Measurements from ENCODE around the gene BCAS1.

Gene BCAS1

GRCh38 chr20:53964067-53964466 lies 106.3 kb downstream of the BCAS1 start:
- Histone ChIP-seq H3K36me3 (replicated peaks; ENCODE audit: low read depth, low read length) (no peaks in the 10 kb centered on the region), H3K4me2 (ENCODE audit: low read length) (no peak overlapping the region), H2AFZ (ENCODE audit: low read depth, low read length) (no peak overlapping the region), H3K4me1 (ENCODE audit: low read length) (no peaks in the 10 kb centered on the region), H3K27me3 (ENCODE audit: low read depth, low read length) (peaks cover 10% of the 10 kb centered on the region; the same call in 1 of the 2 replicates), H4K20me1 (ENCODE audit: insufficient read depth, low read length) (no peaks in the 10 kb centered on the region), H3K79me2 (ENCODE audit: low read length) (no peaks in the 10 kb centered on the region), H3K27ac (ENCODE audit: low read length) (no peak overlapping the region), H3K9me3 (ENCODE audit: insufficient read depth, low read length) (no peaks in the 10 kb centered on the region), H3K9ac (ENCODE audit: low read length) (no peak overlapping the region), H3K4me3 (ENCODE audit: low read length) (no peak overlapping the region)
- TF ChIP-seq CTCF (IDR thresholded peaks at IDR 0.05; ENCODE audit: low read depth, low read length) (no peak), EZH2phosphoT487 (IDR thresholded peaks at IDR 0.05; ENCODE audit: low read depth) (no peak)

DNA sequence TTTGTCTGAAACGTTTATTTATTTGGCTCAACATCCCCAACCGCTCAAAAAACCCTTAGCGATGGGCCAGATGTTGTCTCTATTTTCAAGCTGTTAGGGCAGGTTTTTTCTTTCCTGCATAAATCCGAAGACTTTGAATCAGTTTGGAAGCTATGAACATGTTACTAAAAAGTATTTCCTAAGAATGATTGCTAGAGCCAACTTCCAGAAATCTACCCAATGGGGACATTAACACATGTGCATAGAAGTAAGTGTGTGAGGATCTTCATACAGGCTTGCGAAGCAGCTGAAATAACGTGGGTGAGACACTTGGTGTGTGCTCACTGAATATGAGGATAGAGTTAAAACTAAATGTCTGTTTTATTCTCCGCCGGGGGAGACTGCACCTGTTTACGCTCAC lies 106.8 kb downstream of the BCAS1 start:
- H3K4me1 ChIP-seq (ENCODE audit: low read length) = no peaks in the 10 kb centered on the region
- no peaks in the 10 kb centered on the region for H4K20me1 ChIP-seq (ENCODE audit: insufficient read depth, low read length)
- H3K4me3 ChIP-seq (ENCODE audit: low read length) = no peak overlapping the region
- TF ChIP-seq CTCF (IDR thresholded peaks at IDR 0.05; ENCODE audit: low read depth, low read length) (no peak), EZH2phosphoT487 (IDR thresholded peaks at IDR 0.05; ENCODE audit: low read depth) (no peak)
- H3K9ac ChIP-seq (ENCODE audit: low read length) = no peak overlapping the region
- no peak overlapping the region for H3K4me2 ChIP-seq (ENCODE audit: low read length)
- H3K9me3 ChIP-seq (ENCODE audit: insufficient read depth, low read length) = no peaks in the 10 kb centered on the region
- H2AFZ ChIP-seq (ENCODE audit: low read depth, low read length) = no peak overlapping the region
- no peaks in the 10 kb centered on the region for H3K79me2 ChIP-seq (ENCODE audit: low read length)
- no peaks in the 10 kb centered on the region for H3K36me3 ChIP-seq (replicated peaks; ENCODE audit: low read depth, low read length)
- H3K27ac ChIP-seq (ENCODE audit: low read length) = no peak overlapping the region
- peaks cover 10% of the 10 kb centered on the region; the same call in 1 of the 2 replicates for H3K27me3 ChIP-seq (ENCODE audit: low read depth, low read length)

DNA sequence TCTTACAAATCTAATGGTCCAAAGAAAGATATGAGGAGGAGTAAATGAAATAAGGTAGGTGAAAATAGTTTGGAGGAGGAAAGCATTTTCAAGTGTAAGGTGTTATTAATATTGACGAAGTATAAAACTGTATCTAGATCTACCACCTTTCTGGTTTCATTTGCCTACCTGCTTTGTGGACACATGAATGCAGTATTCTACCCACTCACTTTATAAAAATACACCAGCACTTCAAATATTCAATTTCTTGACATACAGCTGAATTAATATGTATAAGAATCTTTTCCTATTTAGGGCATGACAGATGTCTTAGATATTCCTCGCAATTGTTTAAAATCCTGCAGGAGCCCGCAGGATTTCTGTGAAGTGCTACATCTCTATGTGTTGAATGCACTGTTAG lies 108.0 kb downstream of the BCAS1 start:
- no peak overlapping the region for H3K9ac ChIP-seq (ENCODE audit: low read length)
- H4K20me1 ChIP-seq (ENCODE audit: insufficient read depth, low read length) = no peaks in the 10 kb centered on the region
- H3K4me1 ChIP-seq (ENCODE audit: low read length) = no peaks in the 10 kb centered on the region
- no peak for TF ChIP-seq CTCF (IDR thresholded peaks at IDR 0.05; ENCODE audit: low read depth, low read length)
- TF ChIP-seq EZH2phosphoT487 (IDR thresholded peaks at IDR 0.05; ENCODE audit: low read depth) = no peak
- no peak overlapping the region for H3K27ac ChIP-seq (ENCODE audit: low read length)
- H3K27me3 ChIP-seq (ENCODE audit: low read depth, low read length) = peaks cover 10% of the 10 kb centered on the region; the same call in 1 of the 2 replicates
- no peaks in the 10 kb centered on the region for H3K79me2 ChIP-seq (ENCODE audit: low read length)
- no peak overlapping the region for H2AFZ ChIP-seq (ENCODE audit: low read depth, low read length)
- no peak overlapping the region for H3K4me2 ChIP-seq (ENCODE audit: low read length)
- H3K9me3 ChIP-seq (ENCODE audit: insufficient read depth, low read length) = no peaks in the 10 kb centered on the region
- no peak overlapping the region for H3K4me3 ChIP-seq (ENCODE audit: low read length)
- no peaks in the 10 kb centered on the region for H3K36me3 ChIP-seq (replicated peaks; ENCODE audit: low read depth, low read length)

GRCh38 chr20:53961527-53961926 lies 108.9 kb downstream of the BCAS1 start:
- TF ChIP-seq CTCF (IDR thresholded peaks at IDR 0.05; ENCODE audit: low read depth, low read length) (no peak), EZH2phosphoT487 (IDR thresholded peaks at IDR 0.05; ENCODE audit: low read depth) (no peak)
- Histone ChIP-seq H3K27ac (ENCODE audit: low read length) (no peak overlapping the region), H3K9me3 (ENCODE audit: insufficient read depth, low read length) (no peaks in the 10 kb centered on the region), H3K79me2 (ENCODE audit: low read length) (no peaks in the 10 kb centered on the region), H3K9ac (ENCODE audit: low read length) (no peak overlapping the region), H3K4me1 (ENCODE audit: low read length) (no peaks in the 10 kb centered on the region), H2AFZ (ENCODE audit: low read depth, low read length) (no peak overlapping the region), H3K4me3 (ENCODE audit: low read length) (no peak overlapping the region), H3K36me3 (replicated peaks; ENCODE audit: low read depth, low read length) (no peaks in the 10 kb centered on the region), H4K20me1 (ENCODE audit: insufficient read depth, low read length) (no peaks in the 10 kb centered on the region), H3K4me2 (ENCODE audit: low read length) (no peak overlapping the region), H3K27me3 (ENCODE audit: low read depth, low read length) (peaks cover 10% of the 10 kb centered on the region; the same call in 1 of the 2 replicates)

Data from OCI-LY3 (cell line).